GM19397 (cell line): ENCODE data around the gene SRGAP1.
A peak's percentile ranks its signal among the peaks of the same experiment; 100 is the strongest.
"Not testable (repeated sequence)": the region's sequence is repeated elsewhere in the genome, so short reads cannot be mapped to it uniquely, and the experiment has no call there.

Experiments used
- ATAC-seq: cut with Tn5 transposase; IDR thresholded peaks from one replicate; pipeline ENCODE4 v1.9.1; 2021; ENCODE audit warnings: mild to moderate bottlenecking, moderate library complexity; ENCODE audit not compliant: unreplicated experiment

Gene SRGAP1

DNA sequence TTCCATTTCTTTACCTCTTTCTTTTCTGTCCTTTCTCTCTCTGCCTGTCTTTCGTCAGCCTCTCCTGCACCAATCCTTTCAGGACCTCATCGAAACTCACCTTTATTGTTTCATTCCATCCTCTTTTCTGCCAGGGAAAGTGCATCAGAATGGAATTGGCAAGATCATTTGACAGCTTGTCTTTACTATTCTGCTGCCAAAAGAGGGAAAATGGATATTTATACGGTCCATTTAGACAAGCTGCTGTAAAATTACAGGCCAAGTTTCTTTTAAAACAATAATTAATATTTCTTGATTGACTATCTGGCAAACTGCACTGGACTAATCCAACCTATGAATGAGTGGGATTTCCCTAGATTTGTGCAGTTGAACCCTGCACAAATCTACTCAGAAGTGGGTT, 7.6 kb upstream of the SRGAP1 start:
- ATAC-seq: no peak

DNA sequence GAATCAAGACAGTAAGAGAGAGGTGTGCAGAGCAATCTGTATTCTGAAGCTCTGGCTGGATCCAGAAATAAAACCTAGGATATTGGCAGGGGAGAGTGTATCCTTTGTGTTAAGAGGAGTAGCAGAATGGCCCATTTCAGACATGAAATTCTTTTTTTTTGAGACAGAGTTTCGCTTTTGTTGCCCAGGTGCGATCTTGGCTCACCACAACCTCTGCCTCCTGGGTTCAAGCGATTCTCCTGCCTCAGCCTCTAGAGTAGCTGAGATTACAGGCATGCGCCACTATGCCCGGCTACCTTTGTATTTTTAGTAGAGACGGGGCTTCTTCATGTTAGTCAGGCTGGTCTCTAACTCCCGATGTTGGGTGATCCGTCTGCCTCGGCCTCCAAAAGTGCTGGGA, 6.1 kb upstream of the SRGAP1 start:
- no peak for ATAC-seq

DNA sequence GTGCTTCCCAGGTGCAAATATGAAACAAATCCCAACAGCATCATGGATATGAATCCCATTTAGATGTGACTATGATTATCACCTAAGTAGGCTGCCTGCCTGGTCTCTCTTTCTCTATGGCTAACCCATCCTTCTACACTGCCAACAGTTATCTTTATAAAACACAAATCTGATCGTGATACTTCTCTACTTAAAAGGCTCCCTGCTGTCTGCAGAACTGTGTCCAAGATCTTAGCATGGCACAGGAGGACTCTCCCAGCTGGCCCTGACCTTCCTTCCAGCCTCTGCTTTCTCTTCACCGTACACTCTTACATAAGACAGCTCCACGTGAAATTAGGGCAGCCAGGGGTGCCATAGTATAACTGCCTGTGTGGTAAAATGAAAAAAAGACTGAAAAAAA, 3.5 kb upstream of the SRGAP1 start:
- ATAC-seq: no peak

DNA sequence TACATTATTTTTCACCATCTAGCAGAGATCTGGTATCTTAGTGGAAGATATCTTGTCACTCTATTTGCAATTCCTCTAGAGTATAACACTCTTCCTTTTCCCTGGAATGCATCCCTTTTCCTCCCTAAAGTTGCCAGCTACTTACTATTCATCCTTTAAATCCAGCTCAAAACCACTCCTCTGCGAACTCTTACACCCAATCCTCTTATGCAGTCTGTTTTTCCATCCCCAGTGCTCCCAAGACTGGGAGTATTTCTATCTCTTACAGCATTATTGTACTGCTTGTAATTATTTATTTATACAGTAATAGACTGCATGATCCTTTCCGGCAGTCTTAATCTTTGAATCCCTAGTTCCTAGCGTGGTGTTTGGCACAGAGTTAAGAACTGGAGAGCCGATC, 2.9 kb upstream of the SRGAP1 start:
- ATAC-seq: no peak

DNA sequence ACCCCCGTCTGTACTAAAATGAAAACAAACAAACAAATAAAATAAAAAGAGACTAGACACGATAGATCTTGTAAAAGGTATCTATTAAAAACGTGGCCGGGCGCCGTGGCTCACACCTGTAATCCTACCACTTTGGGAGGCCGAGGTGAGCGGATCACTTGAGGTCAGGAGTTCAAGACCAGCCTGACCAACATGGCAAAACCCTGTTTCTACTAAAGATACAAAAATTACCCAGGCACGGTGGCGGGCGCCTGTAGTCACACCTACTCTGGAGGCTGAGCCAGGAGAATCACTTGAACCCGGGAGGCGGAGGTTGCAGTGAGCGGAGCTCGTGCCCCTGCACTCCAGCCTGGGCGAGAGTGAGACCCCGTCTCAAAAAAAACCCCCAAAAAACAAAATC, 1.8 kb upstream of the SRGAP1 start:
- not testable (repeated sequence) for ATAC-seq

DNA sequence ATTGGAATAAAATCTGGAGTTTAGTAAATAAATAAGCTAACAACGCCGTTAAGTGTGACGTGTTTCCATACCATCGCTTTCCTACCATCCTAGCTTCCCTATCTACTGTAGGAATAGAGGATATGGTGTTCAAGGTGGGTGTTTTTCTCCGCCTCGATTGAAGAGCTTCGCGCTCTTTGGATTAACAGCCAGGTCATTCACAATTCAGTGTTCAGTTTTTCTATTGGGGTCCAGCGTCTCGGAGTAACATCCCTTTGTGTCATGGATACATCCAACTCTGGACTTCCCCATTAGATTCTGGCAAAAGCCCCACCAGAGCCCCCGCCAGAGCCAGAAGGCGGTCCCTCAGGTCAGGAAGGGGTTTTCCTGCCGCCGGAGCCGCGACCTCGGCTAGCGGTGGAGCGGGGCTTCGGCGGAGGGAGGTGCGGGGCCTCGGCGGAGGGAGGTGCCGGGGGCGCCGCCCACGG, 1.2 kb upstream of the SRGAP1 start:
- ATAC-seq: no peak

DNA sequence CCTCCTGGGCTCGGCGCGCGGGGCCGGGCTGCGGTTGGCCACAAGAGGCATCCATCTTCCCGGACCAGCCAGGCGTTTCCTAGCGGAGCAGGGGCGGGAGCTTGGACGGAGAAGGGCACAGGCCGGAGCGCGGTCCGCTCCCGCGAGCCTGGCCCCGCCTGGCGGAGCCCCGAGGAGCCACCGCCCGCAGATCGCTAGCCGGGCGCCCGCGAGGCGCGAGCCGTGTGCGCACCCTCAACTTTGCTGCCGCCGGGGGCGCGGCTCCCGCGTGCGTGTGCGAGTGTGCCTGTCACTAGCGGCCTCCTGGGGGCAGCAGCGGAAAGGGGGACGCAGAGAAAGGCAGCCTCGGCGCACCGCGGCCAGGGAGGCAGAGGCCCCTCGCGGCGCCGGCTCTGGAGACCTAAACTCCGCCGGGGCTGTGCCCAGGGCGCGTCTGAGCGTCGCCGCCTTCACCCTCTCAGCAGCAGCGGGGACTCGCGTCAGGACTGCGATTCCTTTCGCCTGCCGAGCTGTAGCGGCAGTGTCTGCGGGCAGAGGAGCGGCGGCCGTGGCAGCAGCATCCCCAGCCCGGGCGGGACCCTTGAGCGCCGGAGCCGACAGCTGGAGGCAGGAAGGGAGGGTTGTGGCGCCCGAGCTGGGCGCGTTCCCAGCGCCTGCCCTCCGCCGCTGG, 644 bp upstream of the SRGAP1 start:
- ATAC-seq: peak; percentile 97

DNA sequence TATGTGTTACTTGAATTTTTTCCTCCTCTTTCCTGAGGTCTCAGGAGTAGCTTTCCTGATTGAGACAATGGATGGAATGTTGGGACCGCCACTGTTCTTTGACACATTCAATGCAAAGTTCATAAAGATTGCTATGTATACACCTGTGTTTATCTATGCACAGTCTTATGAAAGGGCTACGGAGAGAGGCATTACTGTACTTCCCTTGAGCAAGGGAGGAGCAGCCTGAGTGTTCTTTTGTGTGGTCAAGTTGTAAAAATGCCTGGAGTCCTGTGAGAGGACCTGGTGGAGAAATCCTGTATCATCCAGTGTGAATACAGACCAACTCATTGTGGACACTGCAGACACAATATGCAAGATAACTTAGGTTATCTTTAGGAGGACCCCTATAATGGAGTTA, 1.2 kb downstream of the SRGAP1 start:
- ATAC-seq: no peak

DNA sequence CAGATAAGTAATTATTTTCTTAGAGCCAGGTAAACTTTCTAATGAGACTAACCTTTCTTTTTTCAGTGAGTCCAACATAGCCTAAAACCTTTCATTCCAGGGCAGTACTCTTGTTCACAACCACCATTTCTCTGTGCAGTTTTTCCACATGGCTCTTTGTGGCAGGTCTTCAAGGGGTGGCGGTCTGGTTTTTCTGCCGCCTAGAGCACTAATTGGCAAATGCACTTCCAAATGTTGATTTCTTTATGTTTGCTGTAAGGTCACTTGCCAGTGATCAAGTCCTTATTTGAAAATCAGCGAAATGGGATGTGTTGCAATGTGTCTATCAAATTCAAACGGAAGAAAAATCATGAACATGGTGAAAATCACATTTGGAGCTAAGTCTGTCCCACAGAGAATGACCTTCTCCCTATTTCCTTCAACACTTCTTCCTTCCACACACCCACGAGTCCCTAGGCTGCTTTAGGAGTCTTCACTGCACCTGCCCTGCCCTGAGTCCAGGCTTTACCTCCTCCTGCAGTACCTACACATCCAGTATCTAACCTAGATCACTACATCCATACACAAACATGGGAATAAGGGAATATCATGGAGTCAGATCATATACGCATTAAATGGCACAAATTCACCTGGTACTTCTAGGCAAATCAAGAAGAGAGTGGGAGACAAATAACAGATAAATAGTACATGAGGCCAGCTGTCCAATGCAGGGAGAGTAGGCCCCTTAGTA, 1.9 kb downstream of the SRGAP1 start:
- ATAC-seq: no peak

DNA sequence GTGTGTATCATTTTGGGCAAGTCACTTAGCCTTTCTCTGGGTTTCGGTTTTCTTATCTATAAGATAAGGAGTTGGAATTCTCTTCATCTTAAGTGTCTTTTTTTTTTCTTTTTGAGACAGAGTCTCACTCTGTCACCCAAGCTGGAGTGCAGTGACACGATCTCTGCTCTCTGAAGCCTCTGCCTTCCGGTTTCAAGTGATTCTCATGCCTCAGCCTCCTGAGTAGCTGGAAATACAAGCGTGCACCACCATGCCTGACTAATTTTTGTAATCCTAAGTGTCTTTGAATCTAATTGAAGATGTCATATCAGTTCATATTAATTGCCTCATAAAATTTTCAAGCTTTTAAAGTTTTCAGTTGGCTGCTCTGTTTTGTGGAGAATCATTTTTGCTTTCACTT, 4.0 kb downstream of the SRGAP1 start:
- ATAC-seq: no peak

DNA sequence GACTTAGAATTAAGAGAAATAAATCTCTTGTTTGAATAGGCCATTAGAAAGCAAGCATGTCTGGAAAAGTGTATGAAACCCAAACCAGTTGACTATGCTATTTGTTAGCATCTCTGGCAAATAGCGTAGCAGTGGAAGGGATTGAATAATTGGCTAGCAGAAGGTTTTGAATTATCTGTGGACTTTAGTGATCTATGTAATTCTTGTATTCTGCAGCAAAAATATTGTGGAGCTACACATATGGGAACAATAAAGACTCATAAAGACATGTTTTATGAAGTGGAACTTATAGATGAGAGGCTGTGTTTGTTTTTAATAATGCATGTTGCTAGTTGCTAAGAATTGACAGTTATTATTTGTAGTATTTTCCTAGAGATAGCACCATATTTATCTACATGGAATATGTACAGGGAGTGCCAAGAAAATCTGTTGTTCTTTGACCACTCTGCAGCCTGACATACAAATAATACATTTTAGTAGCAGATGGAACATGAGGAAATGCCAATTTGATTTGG, 4.7 kb downstream of the SRGAP1 start:
- ATAC-seq: no peak

DNA sequence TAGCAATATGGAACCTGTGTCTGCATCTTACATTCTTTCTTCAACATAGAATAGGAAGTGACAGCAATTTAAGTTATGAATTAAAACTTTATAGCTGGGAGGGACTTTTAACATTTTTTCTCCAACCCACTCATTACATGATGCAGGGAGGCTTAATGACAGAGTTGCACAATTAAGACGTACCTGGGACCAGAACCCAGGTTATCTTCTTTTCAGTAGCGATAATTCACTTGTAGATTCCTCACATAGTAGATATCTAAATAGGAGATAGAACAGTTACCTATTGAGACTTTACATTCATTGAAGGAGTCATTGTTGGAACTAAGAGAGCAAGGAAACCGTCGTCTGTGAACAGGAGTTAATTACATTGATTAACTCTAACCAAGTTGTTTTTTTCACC, 5.1 kb downstream of the SRGAP1 start:
- no peak for ATAC-seq

DNA sequence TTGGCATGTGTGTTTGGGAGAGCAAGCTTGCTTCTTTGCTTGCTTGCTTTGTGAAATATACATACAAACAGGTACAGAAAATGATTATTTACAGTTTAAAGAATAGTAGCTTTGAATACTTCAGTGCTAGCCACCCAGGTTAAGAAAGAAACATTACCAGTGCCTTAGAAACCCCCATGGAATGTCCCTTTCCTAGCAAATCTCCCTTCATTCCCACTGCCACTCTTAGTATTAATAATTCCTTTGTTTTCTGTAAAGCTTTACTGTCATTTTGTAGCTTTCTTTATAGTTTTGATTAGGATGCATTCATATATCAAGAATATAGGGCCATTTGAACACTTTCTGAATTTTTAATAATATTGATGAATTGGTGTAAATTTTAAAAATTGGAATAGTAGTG, 9.5 kb downstream of the SRGAP1 start:
- no peak for ATAC-seq

DNA sequence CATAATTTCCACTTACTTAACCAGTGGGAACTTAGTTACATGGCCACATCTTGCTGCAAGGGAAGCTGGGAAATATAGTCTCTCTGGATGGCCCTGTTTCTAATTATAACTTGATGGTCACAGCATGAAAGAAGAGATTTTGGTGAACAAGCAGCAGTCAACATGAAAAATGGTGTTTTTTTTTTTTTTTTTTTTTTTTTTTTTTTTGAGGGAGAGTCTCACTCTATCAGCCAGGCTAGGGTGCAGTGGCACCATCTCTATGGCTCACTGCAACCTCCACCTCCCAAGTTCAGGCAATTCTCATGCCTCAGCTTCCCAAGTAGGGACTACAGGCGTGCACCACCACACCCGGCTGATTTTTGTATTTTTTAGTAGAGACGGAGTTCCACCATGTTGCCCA, 10.8 kb downstream of the SRGAP1 start:
- ATAC-seq: no peak

DNA sequence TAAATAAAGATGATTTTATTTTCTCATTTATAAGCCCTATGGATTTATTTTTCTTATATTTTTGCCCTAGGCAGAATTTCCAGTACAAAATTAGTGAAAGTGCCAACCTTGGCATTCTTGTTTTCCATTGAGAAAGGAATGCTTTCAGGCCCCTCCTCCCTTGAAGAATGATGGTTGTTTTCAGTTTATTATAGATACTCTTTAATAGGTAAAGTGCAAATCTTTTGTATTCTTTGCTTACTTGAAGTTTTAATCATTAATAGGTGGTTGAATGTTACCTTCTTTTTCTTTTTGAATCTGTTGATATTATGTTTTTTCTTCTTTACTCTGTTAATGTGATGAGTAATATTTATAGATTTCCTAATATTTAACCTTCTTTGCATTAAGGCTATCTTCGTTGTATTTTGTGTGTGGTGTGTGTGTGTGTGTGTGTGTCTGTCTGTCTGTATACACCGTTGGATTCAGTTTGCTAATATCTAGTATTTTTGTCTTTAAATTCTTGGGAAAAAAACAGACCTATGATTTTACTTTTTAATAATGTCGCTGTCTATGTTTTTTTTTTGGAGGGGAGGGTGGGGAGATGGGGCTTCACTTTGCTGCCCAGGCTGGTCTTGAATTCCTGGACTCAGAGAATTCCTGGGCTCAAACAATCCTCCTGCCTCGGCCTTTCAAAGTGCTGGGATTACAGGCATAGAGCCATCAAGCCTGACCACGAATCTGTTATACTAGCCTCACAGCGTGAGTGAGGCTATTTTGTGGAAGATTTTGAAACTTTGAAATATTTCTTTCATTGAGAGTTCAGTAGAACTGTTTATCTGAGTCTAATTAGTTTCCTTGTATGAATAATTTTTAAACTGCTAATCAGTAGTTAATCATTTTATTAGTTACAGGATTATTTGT, 13.5 kb downstream of the SRGAP1 start:
- no peak for ATAC-seq

DNA sequence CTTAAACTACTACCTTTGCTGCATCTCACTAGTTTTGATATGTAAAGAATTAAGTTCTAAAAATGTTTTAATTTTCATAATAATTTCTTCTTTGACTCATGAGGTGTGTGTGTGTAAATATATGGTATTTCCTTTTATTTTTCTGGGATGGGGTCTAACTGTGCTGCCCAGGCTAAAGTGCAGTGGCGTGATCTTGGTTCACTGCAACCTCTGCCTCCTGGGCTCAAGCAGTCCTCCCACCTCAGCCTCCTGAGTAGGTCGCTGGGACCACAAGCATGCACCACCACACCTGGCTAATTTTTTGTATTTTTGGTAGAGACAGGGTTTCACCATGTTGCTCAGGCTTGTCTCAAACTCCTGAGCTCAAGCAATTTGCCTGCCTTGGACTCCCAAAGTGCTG, 15.4 kb downstream of the SRGAP1 start:
- not testable (repeated sequence) for ATAC-seq

DNA sequence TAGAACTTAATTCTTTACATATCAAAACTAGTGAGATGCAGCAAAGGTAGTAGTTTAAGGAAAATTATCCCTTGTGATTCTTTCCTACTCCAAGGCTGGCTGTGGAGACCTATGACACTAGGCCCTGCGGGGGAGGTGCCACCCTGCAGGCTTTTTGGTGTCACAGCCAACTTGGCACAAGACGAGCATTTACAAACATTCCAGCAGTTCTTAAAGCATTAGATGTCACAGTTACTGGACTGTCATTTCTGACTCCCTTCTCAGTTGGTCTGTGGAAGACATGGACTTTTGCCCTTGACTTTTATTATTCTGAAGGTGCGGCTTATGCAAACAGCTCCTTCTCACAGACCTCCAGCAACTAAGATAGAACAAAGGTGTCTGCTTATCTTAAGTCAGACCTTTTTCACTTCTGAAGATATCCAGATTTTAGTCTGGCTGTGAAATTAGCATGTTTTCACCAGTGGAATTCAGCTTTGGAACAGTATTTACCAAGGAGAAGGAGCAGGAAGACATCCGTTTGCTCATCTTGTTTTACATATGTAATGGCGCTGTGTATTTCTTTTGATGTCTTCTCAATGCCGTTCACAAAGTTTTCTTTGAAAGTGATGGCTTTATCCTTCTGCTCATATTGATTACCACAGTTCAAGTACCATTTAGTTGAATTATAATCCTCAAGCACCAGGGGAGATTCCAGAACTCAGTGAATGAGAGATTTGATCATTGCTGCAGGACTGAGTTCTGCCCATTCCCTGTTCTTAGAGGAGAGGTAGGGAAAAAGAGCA, 17.9 kb downstream of the SRGAP1 start:
- no peak for ATAC-seq

DNA sequence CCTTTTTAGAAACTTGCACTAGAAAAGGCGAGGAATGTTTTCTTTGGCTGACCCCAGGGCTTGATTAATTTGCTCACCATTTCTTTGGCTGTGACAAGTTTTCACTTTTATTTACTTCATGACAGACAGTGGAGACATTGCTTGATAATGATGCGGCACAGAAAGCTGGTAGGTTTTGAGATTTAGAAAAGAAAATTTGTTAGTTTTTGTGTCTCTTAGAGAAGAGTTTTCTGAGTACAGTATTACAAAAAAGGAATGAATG, 18.4 kb downstream of the SRGAP1 start:
- no peak for ATAC-seq

DNA sequence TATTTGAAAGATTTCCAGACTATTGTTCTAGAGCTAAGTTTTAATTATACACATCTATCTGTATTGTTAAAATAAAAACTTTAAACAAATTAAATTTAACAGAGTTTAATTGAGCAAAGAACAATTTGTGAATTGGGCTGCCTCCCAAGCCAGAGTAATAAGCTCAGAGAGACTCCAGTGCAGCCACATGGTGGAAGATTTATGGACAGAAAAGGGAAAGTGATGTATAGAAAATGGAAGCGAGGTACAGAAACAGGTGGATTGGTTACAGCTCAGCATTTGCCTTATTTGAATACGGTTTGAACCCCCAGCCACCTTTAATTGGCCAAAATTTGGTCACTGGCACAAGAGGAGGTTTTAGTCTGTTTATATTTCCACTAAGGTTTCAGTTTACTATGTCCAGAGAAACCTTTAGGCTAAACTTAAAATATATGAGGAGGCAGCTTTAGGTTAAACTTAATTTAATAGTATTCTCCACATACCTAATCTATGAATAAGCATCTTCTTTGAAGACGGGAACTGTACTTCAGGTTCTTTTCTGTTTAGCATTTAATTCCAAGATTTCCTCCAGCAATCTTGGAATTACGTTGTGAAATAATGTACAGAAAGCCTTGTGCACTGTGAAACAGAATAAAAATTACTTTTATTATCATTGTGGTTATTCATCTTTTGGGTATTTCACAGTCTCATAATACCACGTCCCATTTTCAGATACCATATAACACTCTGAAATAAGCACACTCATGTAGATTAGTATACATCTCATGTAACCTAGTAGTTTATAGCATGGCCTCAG, 19.4 kb downstream of the SRGAP1 start:
- ATAC-seq: no peak

DNA sequence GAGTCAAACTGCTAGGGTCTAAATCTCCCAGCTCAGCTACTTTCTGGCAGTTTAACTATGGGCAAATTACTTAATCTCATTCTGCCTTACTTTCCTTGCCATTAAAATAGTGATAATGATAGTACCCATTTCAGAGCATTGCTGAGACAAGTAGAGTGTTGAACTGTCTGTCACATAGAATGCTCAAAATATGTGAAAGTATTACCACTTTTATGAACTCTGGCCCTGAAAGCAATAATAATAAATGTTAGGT, 19.9 kb downstream of the SRGAP1 start:
- ATAC-seq: no peak
